OCI-LY3 (cell line): ENCODE data around the gene TESK2.

ENCODE experiments used
- H2AFZ ChIP-seq: fragments of 200-600, 300-600 bp; shearing (Covaris generic); 2 replicates; pipeline ENCODE4 v1.6.0; 2014; ENCODE audit warnings: antibody characterized with exemption, low read depth, low read length
- H3K27ac ChIP-seq: fragments of 200-600, 300-600 bp; sonication (generic); 2 replicates; pipeline ENCODE4 v1.5.1; 2014; ENCODE audit warnings: mild to moderate bottlenecking, low read length, moderate library complexity, mixed read lengths
- H3K27me3 ChIP-seq: fragments of 200-600, 300-600 bp; sonication (generic); 2 replicates; pipeline ENCODE4 v1.6.1; 2014; ENCODE audit warnings: low read depth, low read length, mixed read lengths
- H3K36me3 ChIP-seq: fragments of 200-600, 300-600 bp; sonication (generic); replicated peaks from 2 replicates; pipeline ENCODE3; 2014; ENCODE audit warnings: low read depth, low read length, mixed read lengths
- H3K4me1 ChIP-seq: fragments of 300-600, 200-600 bp; sonication (generic); 2 replicates; pipeline ENCODE4 v1.6.1; 2014; ENCODE audit warnings: low read length, mixed read lengths
- H3K4me2 ChIP-seq: fragments of 200-600, 300-600 bp; sonication (generic); 2 replicates; pipeline ENCODE4 v1.6.1; 2014; ENCODE audit warnings: low read length, mixed read lengths
- H3K4me3 ChIP-seq: fragments of 300-600, 200-600 bp; sonication (generic); 2 replicates; pipeline ENCODE4 v1.5.1; 2014; ENCODE audit warnings: antibody characterized with exemption, mild to moderate bottlenecking, low read length, moderate library complexity
- H3K79me2 ChIP-seq: fragments of 300-600, 200-600 bp; shearing (Covaris generic); 2 replicates; pipeline ENCODE4 v1.6.1; 2014; ENCODE audit warnings: mild to moderate bottlenecking, low read length, mixed read lengths
- H3K9ac ChIP-seq: fragments of 300-600, 200-600 bp; shearing (Covaris generic); 2 replicates; pipeline ENCODE4 v1.6.0; 2014; ENCODE audit warnings: mild to moderate bottlenecking, low read length, moderate library complexity
- H3K9me3 ChIP-seq: fragments of 200-600, 300-600 bp; shearing (Covaris generic); 2 replicates; pipeline ENCODE4 v1.6.1; 2014; ENCODE audit warnings: low read length, mixed read lengths; ENCODE audit not compliant: insufficient read depth
- H4K20me1 ChIP-seq: fragments of 200-600, 300-600 bp; sonication (generic); 2 replicates; pipeline ENCODE4 v1.6.1; 2016; ENCODE audit warnings: low read length, mixed read lengths; ENCODE audit not compliant: insufficient read depth
- EZH2phosphoT487 ChIP-seq: fragments of 200-600 bp; shearing (Covaris generic); IDR thresholded peaks from 2 replicates; pipeline ENCODE4 v1.6.1; 2018; ENCODE audit warnings: antibody characterized with exemption, mixed run types, low read depth
- TF ChIP-seq, protein P1 (sequence below): fragments of 200-600, 300-600 bp; sonication (generic); IDR thresholded peaks from 2 replicates; pipeline ENCODE4 v1.5.1; 2014; ENCODE audit warnings: antibody characterized with exemption, low read length, low read depth

Gene TESK2

DNA sequence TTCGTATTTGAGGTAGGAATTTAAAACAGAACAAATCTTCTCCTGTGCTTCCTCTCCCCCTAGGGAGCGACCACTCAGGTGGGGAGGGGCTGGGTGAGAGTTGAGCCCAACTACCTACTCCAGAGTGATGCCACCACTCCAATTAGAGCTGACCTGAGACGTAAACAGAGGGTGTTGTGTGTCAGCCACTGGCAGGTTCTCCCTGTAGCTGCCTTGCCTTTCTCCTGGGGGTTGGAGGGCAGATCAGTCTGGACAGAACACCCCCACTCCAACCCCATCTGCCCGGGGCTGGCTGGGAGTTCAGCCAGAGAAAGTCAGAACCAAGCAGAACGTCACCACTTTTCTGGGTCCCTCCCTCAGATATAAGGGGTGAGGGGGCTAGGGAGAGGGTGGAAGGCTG lies 162.3 kb downstream of the TESK2 start:
- no peak overlapping the region for H3K4me2 ChIP-seq
- H3K4me3 ChIP-seq, result no peak overlapping the region

DNA sequence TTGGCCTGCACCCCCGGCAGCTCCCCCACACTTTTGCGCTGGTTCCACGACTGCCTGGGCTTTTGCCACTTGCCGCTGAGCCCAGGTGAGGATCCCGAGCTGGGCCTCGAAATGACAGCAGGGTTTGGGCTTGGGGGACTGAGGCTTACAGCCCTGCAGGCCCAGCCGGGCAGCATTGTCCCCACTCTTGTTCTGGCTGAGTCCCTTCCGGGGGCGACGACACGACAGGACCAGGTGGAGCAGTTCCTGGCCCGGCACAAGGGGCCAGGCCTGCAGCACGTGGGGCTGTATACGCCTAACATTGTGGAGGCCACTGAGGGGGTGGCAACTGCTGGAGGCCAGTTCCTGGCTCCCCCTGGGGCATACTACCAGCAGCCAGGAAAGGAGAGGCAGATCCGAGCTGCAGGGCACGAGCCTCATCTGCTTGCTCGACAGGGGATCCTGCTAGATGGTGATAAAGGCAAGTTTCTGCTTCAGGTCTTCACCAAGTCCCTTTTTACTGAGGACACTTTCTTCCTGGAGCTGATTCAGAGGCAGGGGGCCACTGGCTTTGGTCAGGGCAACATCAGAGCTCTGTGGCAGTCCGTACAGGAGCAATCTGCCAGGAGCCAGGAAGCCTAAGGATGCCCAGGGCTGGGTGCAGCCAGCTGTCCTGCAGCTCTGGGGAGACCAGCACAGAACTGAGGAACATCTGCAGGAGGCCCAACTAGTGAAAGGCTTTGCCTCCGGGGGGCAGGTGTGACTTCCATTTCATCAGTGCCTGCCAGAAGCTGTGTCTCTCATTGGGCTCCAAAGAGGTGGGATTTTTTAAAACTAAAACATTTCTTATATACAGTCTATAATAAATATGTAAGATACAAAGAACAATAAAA lies 163.1 kb downstream of the TESK2 start:
- Histone ChIP-seq H3K79me2 (no peaks in the 10 kb centered on the region), H3K4me2 (no peak overlapping the region), H3K9ac (no peak overlapping the region), H3K27ac (no peak overlapping the region), H3K36me3 (no peaks in the 10 kb centered on the region), H3K9me3 (no peaks in the 10 kb centered on the region), H3K27me3 (no peaks in the 10 kb centered on the region), H3K4me1 (peaks cover 3% of the 10 kb centered on the region; the same call in 1 of the 2 replicates), H2AFZ (no peak overlapping the region), H4K20me1 (no peaks in the 10 kb centered on the region), H3K4me3 (no peak overlapping the region)
- no peak for TF ChIP-seq EZH2phosphoT487
- TF ChIP-seq, protein P1, sequence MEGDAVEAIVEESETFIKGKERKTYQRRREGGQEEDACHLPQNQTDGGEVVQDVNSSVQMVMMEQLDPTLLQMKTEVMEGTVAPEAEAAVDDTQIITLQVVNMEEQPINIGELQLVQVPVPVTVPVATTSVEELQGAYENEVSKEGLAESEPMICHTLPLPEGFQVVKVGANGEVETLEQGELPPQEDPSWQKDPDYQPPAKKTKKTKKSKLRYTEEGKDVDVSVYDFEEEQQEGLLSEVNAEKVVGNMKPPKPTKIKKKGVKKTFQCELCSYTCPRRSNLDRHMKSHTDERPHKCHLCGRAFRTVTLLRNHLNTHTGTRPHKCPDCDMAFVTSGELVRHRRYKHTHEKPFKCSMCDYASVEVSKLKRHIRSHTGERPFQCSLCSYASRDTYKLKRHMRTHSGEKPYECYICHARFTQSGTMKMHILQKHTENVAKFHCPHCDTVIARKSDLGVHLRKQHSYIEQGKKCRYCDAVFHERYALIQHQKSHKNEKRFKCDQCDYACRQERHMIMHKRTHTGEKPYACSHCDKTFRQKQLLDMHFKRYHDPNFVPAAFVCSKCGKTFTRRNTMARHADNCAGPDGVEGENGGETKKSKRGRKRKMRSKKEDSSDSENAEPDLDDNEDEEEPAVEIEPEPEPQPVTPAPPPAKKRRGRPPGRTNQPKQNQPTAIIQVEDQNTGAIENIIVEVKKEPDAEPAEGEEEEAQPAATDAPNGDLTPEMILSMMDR, result no peak

More for the DNA sequence above, 162.3 kb downstream of the TESK2 start:
- TF ChIP-seq, protein P1, result no peak
- Histone ChIP-seq H3K27ac (no peak overlapping the region), H3K79me2 (no peaks in the 10 kb centered on the region), H4K20me1 (no peaks in the 10 kb centered on the region), H3K9ac (no peak overlapping the region), H3K27me3 (no peaks in the 10 kb centered on the region), H3K36me3 (no peaks in the 10 kb centered on the region), H3K4me1 (no peaks in the 10 kb centered on the region), H3K9me3 (no peaks in the 10 kb centered on the region), H2AFZ (no peak overlapping the region)

DNA sequence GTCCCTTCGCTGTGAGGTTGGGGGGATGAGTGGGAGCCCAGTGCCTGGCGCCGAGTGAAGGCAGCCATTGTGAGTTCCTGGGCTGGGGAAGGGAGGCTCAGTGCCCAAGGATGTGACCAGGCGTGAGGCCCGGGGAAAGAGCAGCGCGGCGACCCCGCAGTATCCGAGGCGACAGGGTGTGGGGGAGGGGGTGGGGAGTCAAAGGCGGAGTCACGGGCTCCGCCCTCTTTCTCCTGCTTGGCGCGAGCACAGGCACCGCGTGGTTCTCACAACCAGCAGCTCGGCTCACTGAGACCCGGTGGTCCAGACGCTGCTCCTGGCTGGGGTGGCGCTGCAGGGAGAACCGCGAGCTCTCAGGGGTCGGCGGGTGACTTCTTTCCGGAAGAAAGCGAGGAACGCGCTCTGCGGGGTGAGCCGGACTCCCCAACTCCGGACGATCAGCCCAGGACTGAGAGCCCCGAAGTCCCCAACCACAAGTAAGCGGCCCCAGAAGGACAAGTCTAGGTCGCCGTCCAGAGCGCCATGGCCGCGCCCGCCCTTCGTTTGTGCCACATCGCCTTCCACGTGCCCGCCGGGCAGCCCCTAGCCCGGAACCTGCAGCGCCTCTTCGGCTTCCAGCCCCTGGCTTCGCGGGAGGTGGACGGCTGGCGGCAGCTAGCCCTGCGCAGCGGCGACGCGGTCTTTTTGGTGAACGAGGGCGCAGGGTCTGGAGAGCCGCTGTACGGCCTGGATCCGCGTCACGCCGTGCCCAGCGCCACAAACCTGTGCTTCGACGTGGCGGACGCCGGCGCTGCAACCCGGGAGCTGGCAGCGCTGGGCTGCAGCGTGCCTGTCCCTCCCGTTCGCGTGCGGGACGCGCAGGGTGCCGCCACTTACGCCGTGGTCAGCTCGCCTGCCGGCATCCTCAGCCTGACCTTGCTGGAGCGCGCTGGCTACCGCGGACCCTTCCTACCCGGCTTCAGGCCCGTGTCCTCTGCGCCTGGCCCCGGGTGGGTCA lies 164.0 kb downstream of the TESK2 start, which contains the start of gene HPDL:
TSS of gene HPDL (plus strand) at position 269 of the 997 bp plus-strand sequence. CDS start at position 523, 254 bp downstream.
- H4K20me1 ChIP-seq, result no peaks in the 10 kb centered on the region
- no peaks in the 10 kb centered on the region for H3K27me3 ChIP-seq
- H3K79me2 ChIP-seq, result no peaks in the 10 kb centered on the region
- no peaks in the 10 kb centered on the region for H3K9me3 ChIP-seq
- H2AFZ ChIP-seq, result no peak within 1 kb of the TSS
- H3K4me2 ChIP-seq, result no peak within 1 kb of the TSS
- no peak within 1 kb of the TSS for H3K27ac ChIP-seq
- TF ChIP-seq, protein P1, result no peak
- no peak for TF ChIP-seq EZH2phosphoT487
- no peak within 1 kb of the TSS for H3K9ac ChIP-seq
- H3K4me1 ChIP-seq, result peaks cover 12% of the 10 kb centered on the region
- H3K36me3 ChIP-seq, result no peaks in the 10 kb centered on the region
- no peak within 1 kb of the TSS for H3K4me3 ChIP-seq
